HEK293 (cell line): Measurements from ENCODE around the gene ADAM17.
A peak's percentile ranks its signal among the peaks of the same experiment; 100 is the strongest.

Experiments
- CTCF ChIA-PET: fragments of 350-600 bp; formaldehyde crosslinking; extraction: SDS; loops from one replicate; lab custom pipeline; 2021; ENCODE audit warnings: antibody characterized with exemption; lab: Yijun Ruan, JAX
- POLR2A ChIA-PET: fragments of 300-600 bp; formaldehyde crosslinking; extraction: SDS; loops from one replicate; lab custom pipeline; 2020; ENCODE audit warnings: antibody characterized with exemption, inconsistent platforms; lab: Yijun Ruan, JAX
- H3K27ac ChIP-seq: fragments of 200-500 bp; sonication (Bioruptor generic); 2 replicates; pipeline ENCODE4 v1.5.1; 2014; ENCODE audit warnings: low read depth, low read length, control low read depth, inconsistent platforms; ENCODE audit errors: extremely low read depth
- H3K36me3 ChIP-seq, 2 experiments: fragments of 200-500 bp in 1 of 2; sonication (Bioruptor generic) in 1 of 2; 1 replicate in 1 of 2; 2 replicates in 1 of 2; pipeline ENCODE4 v1.5.1; 2014 to 2017; ENCODE audit warnings: inconsistent platforms in 2 of 2, low read length in 2 of 2; ENCODE audit not compliant: control insufficient read depth in 2 of 2, insufficient read depth in 1 of 2
- H3K4me1 ChIP-seq: fragments of 200-500 bp; sonication (Bioruptor generic); 2 replicates; pipeline ENCODE4 v1.5.1; 2014; ENCODE audit warnings: mild to moderate bottlenecking, low read length, inconsistent platforms; ENCODE audit not compliant: control insufficient read depth, insufficient read depth
- H3K4me3 ChIP-seq: 2 replicates; pipeline ENCODE4 v1.5.1; 2011; ENCODE audit warnings: low read depth, mild to moderate bottlenecking, control low read depth, low read length, moderate library complexity
- H3K9me3 ChIP-seq: fragments of 200-500 bp; sonication (Bioruptor generic); 2 replicates; pipeline ENCODE4 v1.5.1; 2014; ENCODE audit warnings: low read depth, low read length, inconsistent platforms; ENCODE audit not compliant: control insufficient read depth, insufficient read depth
- GLI2 ChIP-seq: fragments of 450-650 bp; formaldehyde crosslinking; IDR thresholded peaks from 2 replicates; pipeline ENCODE4; 2017; ENCODE audit warnings: missing biosample characterization, missing genetic modification characterization, low read depth, borderline replicate concordance
- GLIS1 ChIP-seq: fragments of 450-650 bp; formaldehyde crosslinking; IDR thresholded peaks from 2 replicates; pipeline ENCODE4 v1.5.1; 2016; ENCODE audit warnings: missing biosample characterization, missing genetic modification characterization
- HOXD13 ChIP-seq: sonication (generic); formaldehyde crosslinking; IDR thresholded peaks from 2 replicates; pipeline ENCODE4 v1.8.0; 2022; ENCODE audit warnings: missing genetic modification reagents, borderline replicate concordance
- SETDB1 ChIP-seq: IDR thresholded peaks from one replicate; pipeline ENCODE4 v1.6.1; 2017; ENCODE audit warnings: mild to moderate bottlenecking, low read length, moderate library complexity, mixed read lengths; ENCODE audit not compliant: insufficient read length
- SP7 ChIP-seq: fragments of 450-650 bp; formaldehyde crosslinking; IDR thresholded peaks from 2 replicates; pipeline ENCODE4 v1.5.1; 2016; ENCODE audit warnings: missing biosample characterization, missing genetic modification characterization
- ZBTB20 ChIP-seq: fragments of 450-650 bp; formaldehyde crosslinking; IDR thresholded peaks from 2 replicates; pipeline ENCODE4 v1.5.1; 2016; ENCODE audit warnings: missing biosample characterization, missing genetic modification characterization
- ZBTB26 ChIP-seq: fragments of 450-650 bp; formaldehyde crosslinking; optimal IDR thresholded peaks from 2 replicates; pipeline ENCODE3; 2016; ENCODE audit warnings: missing biosample characterization, mild to moderate bottlenecking, missing genetic modification characterization
- ZNF114 ChIP-seq: fragments of 450-650 bp; formaldehyde crosslinking; IDR thresholded peaks from 2 replicates; pipeline ENCODE4 v1.5.0; 2017; ENCODE audit warnings: missing biosample characterization, missing genetic modification characterization
- ZNF155 ChIP-seq: fragments of 450-650 bp; formaldehyde crosslinking; IDR thresholded peaks from 2 replicates; pipeline ENCODE4 v1.5.1; 2016; ENCODE audit warnings: missing biosample characterization, missing genetic modification characterization
- ZNF214 ChIP-seq: fragments of 450-650 bp; formaldehyde crosslinking; IDR thresholded peaks from 2 replicates; pipeline ENCODE4 v1.5.1; 2017; ENCODE audit warnings: missing biosample characterization, mild to moderate bottlenecking, missing genetic modification characterization, borderline replicate concordance
- ZNF23 ChIP-seq: fragments of 450-650 bp; formaldehyde crosslinking; IDR thresholded peaks from 2 replicates; pipeline ENCODE4 v1.5.1; 2016; ENCODE audit warnings: missing biosample characterization, missing genetic modification characterization, borderline replicate concordance
- ZNF274 ChIP-seq, 2 experiments: fragments of 200-500 bp in 1 of 2; fragments of 450-650 bp in 1 of 2; sonication (Bioruptor generic) in 1 of 2; formaldehyde crosslinking in 1 of 2; IDR thresholded peaks; 2 replicates each; pipeline versions ENCODE4 v1.5.1 to v1.6.1; 2014 to 2016; ENCODE audit warnings: borderline replicate concordance in 1 of 2, inconsistent platforms in 1 of 2, low read length in 1 of 2, missing biosample characterization in 1 of 2, missing genetic modification characterization in 1 of 2
- ZNF280D ChIP-seq: fragments of 450-650 bp; formaldehyde crosslinking; IDR thresholded peaks from 2 replicates; pipeline ENCODE4 v1.5.1; 2016; ENCODE audit warnings: missing biosample characterization, missing genetic modification characterization
- ZNF311 ChIP-seq: fragments of 450-650 bp; formaldehyde crosslinking; IDR thresholded peaks from 2 replicates; pipeline ENCODE4 v1.5.1; 2017; ENCODE audit warnings: missing biosample characterization, missing genetic modification characterization, borderline replicate concordance
- ZNF324 ChIP-seq: fragments of 450-650 bp; formaldehyde crosslinking; IDR thresholded peaks from 2 replicates; pipeline ENCODE4 v1.5.1; 2016; ENCODE audit warnings: missing biosample characterization, missing genetic modification characterization
- ZNF585B ChIP-seq: fragments of 450-650 bp; formaldehyde crosslinking; IDR thresholded peaks from 2 replicates; pipeline ENCODE4 v1.5.1; 2016; ENCODE audit warnings: missing biosample characterization, missing genetic modification characterization
- ZNF670 ChIP-seq: fragments of 450-650 bp; formaldehyde crosslinking; IDR thresholded peaks from 2 replicates; pipeline ENCODE4 v1.5.1; 2016; ENCODE audit warnings: missing biosample characterization, missing genetic modification characterization, low read depth
- ZNF768 ChIP-seq: fragments of 450-650 bp; formaldehyde crosslinking; IDR thresholded peaks from 2 replicates; pipeline ENCODE4 v1.5.1; 2018; ENCODE audit warnings: missing biosample characterization, mild to moderate bottlenecking, missing genetic modification characterization
- ZNF837 ChIP-seq: fragments of 450-650 bp; formaldehyde crosslinking; IDR thresholded peaks from 2 replicates; pipeline ENCODE4 v1.5.1; 2016; ENCODE audit warnings: missing biosample characterization, missing genetic modification characterization
- TF ChIP-seq, protein P1 (sequence below): fragments of 450-650 bp; formaldehyde crosslinking; IDR thresholded peaks from 2 replicates; pipeline ENCODE4 v1.5.1; 2016; ENCODE audit warnings: missing biosample characterization, missing genetic modification characterization
- TF ChIP-seq, protein P2 (sequence below): fragments of 450-650 bp; formaldehyde crosslinking; IDR thresholded peaks from 2 replicates; pipeline ENCODE4 v1.5.1; 2016; ENCODE audit warnings: missing biosample characterization, missing genetic modification characterization

ADAM17 gene

GRCh38 chr2:9601397-9601796 lies 45.8 kb upstream of the ADAM17 start:
- Histone ChIP-seq H3K4me1 (0 out of 2 replicates have a peak, but pooled peaks cover under 1% of the 10 kb centered on the region), H3K27ac (no peak overlapping the region), H3K9me3 (no peaks in the 10 kb centered on the region), H3K4me3 (no peak overlapping the region), H3K36me3 (peaks cover 14 to 34% of the 10 kb centered on the region in 2 experiments)
- ChIA-PET POLR2A (interaction anchor here (0.6 kb wide), 1 partner anchor 45 kb away, joined by 3 read pairs; no protein-coding TSS in a partner anchor), CTCF (interaction anchor here (1.1 kb wide), 1 partner anchor 30 kb away, joined by 3 read pairs; no protein-coding TSS in a partner anchor)
- no peak for TF ChIP-seq ZNF280D
- no peak for TF ChIP-seq ZNF768 (tag by site-specific recombination)
- TF ChIP-seq ZNF214 (tag by site-specific recombination): no peak
- TF ChIP-seq GLI2 (tag by site-specific recombination): no peak
- TF ChIP-seq, protein P1, sequence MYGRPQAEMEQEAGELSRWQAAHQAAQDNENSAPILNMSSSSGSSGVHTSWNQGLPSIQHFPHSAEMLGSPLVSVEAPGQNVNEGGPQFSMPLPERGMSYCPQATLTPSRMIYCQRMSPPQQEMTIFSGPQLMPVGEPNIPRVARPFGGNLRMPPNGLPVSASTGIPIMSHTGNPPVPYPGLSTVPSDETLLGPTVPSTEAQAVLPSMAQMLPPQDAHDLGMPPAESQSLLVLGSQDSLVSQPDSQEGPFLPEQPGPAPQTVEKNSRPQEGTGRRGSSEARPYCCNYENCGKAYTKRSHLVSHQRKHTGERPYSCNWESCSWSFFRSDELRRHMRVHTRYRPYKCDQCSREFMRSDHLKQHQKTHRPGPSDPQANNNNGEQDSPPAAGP (tag by site-specific recombination): no peak
- TF ChIP-seq ZNF114 (tag by site-specific recombination): no peak
- no peak for TF ChIP-seq ZNF311 (tag by site-specific recombination)
- no peak for TF ChIP-seq ZNF670 (tag by site-specific recombination)
- TF ChIP-seq HOXD13 (CRISPR knock-in tag): no peak
- no peak for TF ChIP-seq ZBTB20 (tag by site-specific recombination)
- no peak for TF ChIP-seq ZNF23 (tag by site-specific recombination)
- no peak for TF ChIP-seq ZNF155 (tag by site-specific recombination)
- no peak for TF ChIP-seq ZNF324 (tag by site-specific recombination)

- H3K27ac ChIP-seq: no peak overlapping the region
- POLR2A ChIA-PET: no interaction called here
- CTCF ChIA-PET: interaction anchor here (1.2 kb wide), 1 partner anchor 10 kb away, joined by 6 read pairs; no protein-coding TSS in a partner anchor
- H3K9me3 ChIP-seq: no peaks in the 10 kb centered on the region
- peaks cover 5% of the 10 kb centered on the region; the same call in 1 of the 2 replicates for H3K4me1 ChIP-seq
- TF ChIP-seq ZNF585B (tag by site-specific recombination) (peak; percentile 19; the same call in 1 of the 2 replicates), SETDB1 (peak; percentile 86), GLIS1 (no peak)
- H3K4me3 ChIP-seq: no peak overlapping the region
- H3K36me3 ChIP-seq: peaks cover 14 to 34% of the 10 kb centered on the region in 2 experiments
These were observed 43.8 kb upstream of the ADAM17 start for GRCh38 chr2:9599430-9599829.

GRCh38 chr2:9596621-9597311 lies 41.1 kb upstream of the ADAM17 start:
- POLR2A ChIA-PET: interaction anchor here (1.2 kb wide), 1 partner anchor 41 kb away, joined by 3 read pairs; the partner anchor contains the start of gene ADAM17
- H3K36me3 ChIP-seq: peaks cover 14 to 33% of the 10 kb centered on the region in 2 experiments
- CTCF ChIA-PET: interaction anchor here (0.5 to 1.5 kb wide), 3 partner anchors 9 to 174 kb away, joined by 3 to 5 read pairs (median 3); no protein-coding TSS in a partner anchor
- H3K27ac ChIP-seq: no peak overlapping the region
- H3K4me3 ChIP-seq: no peak overlapping the region
- H3K9me3 ChIP-seq: no peaks in the 10 kb centered on the region
- H3K4me1 ChIP-seq: peaks cover 5% of the 10 kb centered on the region; the same call in 1 of the 2 replicates
- TF ChIP-seq SP7 (tag by site-specific recombination) (0 out of 2 replicates have a peak, but pooled peaks have one; percentile 18), ZNF837 (tag by site-specific recombination) (no peak), ZBTB26 (tag by site-specific recombination) (no peak), ZNF274 (IDR thresholded peaks at IDR 0.05; ENCODE audit: low read length) (no peak), ZNF274 (tag by site-specific recombination; IDR thresholded peaks at IDR 0.05; ENCODE audit: borderline replicate concordance) (no peak)
- TF ChIP-seq, protein P2, sequence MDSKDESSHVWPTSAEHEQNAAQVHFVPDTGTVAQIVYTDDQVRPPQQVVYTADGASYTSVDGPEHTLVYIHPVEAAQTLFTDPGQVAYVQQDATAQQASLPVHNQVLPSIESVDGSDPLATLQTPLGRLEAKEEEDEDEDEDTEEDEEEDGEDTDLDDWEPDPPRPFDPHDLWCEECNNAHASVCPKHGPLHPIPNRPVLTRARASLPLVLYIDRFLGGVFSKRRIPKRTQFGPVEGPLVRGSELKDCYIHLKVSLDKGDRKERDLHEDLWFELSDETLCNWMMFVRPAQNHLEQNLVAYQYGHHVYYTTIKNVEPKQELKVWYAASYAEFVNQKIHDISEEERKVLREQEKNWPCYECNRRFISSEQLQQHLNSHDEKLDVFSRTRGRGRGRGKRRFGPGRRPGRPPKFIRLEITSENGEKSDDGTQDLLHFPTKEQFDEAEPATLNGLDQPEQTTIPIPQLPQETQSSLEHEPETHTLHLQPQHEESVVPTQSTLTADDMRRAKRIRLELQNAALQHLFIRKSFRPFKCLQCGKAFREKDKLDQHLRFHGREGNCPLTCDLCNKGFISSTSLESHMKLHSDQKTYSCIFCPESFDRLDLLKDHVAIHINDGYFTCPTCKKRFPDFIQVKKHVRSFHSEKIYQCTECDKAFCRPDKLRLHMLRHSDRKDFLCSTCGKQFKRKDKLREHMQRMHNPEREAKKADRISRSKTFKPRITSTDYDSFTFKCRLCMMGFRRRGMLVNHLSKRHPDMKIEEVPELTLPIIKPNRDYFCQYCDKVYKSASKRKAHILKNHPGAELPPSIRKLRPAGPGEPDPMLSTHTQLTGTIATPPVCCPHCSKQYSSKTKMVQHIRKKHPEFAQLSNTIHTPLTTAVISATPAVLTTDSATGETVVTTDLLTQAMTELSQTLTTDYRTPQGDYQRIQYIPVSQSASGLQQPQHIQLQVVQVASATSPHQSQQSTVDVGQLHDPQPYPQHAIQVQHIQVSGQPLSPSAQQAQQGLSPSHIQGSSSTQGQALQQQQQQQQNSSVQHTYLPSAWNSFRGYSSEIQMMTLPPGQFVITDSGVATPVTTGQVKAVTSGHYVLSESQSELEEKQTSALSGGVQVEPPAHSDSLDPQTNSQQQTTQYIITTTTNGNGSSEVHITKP (tag by site-specific recombination): no peak
